H1 (cell line): ENCODE data around the gene TTC31. TPM values are rescaled to one million over a fixed set of nuclear protein-coding genes. Genes with fewer than 3 reads are reported as not detected.

Source experiments
- CTCF ChIA-PET: fragments of 300-600 bp; sonication (Branson Sonifier 250); formaldehyde crosslinking; loops from one replicate; lab custom pipeline; 2021; ENCODE audit not compliant: partially characterized antibody; lab: Charles Lee
- POLR2A ChIA-PET: fragments of 300-600 bp; sonication (Branson Sonifier 250); formaldehyde crosslinking; loops from one replicate; lab custom pipeline; 2021; ENCODE audit warnings: inconsistent platforms; ENCODE audit not compliant: partially characterized antibody; lab: Charles Lee
- DNase-seq, 2 experiments: peaks; one replicate each; pipeline versions ENCODE4 v3.0.0 to v3.0.0-alpha.2; 2010 to 2022; ENCODE audit warnings: low spot score in 2 of 2, low read depth in 1 of 2, mixed read lengths in 1 of 2
- FAIRE-seq: peaks from 2 replicates; lab custom pipeline; 2011; peaks lifted over from hg19 to GRCh38; lab: Jason Lieb, UNC
- H2AFZ ChIP-seq: 2 replicates; pipeline ENCODE4 v1.8.1; 2012; ENCODE audit warnings: low read length, inconsistent platforms
- H2AK5ac ChIP-seq: 2 replicates; pipeline ENCODE4 v1.6.1; 2013; ENCODE audit warnings: low read depth, low read length
- H2BK120ac ChIP-seq: replicated peaks from 2 replicates; pipeline ENCODE3; 2013; ENCODE audit warnings: low read depth, low read length, inconsistent platforms
- H2BK12ac ChIP-seq: 2 replicates; pipeline ENCODE4 v1.6.1; 2013; ENCODE audit warnings: low read depth, low read length
- H2BK15ac ChIP-seq: 2 replicates; pipeline ENCODE4 v1.6.1; 2013; ENCODE audit warnings: low read length
- H2BK20ac ChIP-seq: 2 replicates; pipeline ENCODE4 v1.6.1; 2013; ENCODE audit warnings: low read length
- H2BK5ac ChIP-seq: 2 replicates; pipeline ENCODE4 v1.6.1; 2013; ENCODE audit warnings: low read depth, low read length
- H3K14ac ChIP-seq: 2 replicates; pipeline ENCODE4 v1.6.1; 2013; ENCODE audit warnings: inconsistent platforms; ENCODE audit not compliant: insufficient read length
- H3K18ac ChIP-seq: 2 replicates; pipeline ENCODE4 v1.6.1; 2013; ENCODE audit warnings: low read length; ENCODE audit errors: extremely low read depth
- H3K23ac ChIP-seq: 2 replicates; pipeline ENCODE4 v1.6.1; 2013; ENCODE audit warnings: inconsistent platforms; ENCODE audit not compliant: insufficient read length
- H3K23me2 ChIP-seq: 2 replicates; pipeline ENCODE4 v1.6.1; 2013; ENCODE audit warnings: low read depth, low read length
- H3K27ac ChIP-seq: 2 replicates; pipeline ENCODE4 v1.6.1; 2011; ENCODE audit warnings: low read depth, low read length, inconsistent platforms
- H3K27me3 ChIP-seq, 4 experiments: replicated peaks in 1 of 4; 1 replicate in 1 of 4; 2 replicates in 3 of 4; pipeline versions ENCODE4 v1.6.1 to v1.8.1; 2011 to 2013; ENCODE audit warnings: low read length in 3 of 4, mild to moderate bottlenecking in 3 of 4, inconsistent platforms in 2 of 4, mixed read lengths in 2 of 4, moderate library complexity in 1 of 4; ENCODE audit not compliant: control insufficient read depth in 3 of 4, insufficient read depth in 3 of 4; ENCODE audit errors: extremely low read depth in 1 of 4
- H3K36me3 ChIP-seq, 4 experiments: 2 replicates each; pipeline versions ENCODE4 v1.6.1 to v1.8.1; 2011 to 2013; ENCODE audit warnings: mild to moderate bottlenecking in 4 of 4, low read length in 3 of 4, moderate library complexity in 2 of 4, control low read depth in 1 of 4, inconsistent platforms in 1 of 4; ENCODE audit not compliant: insufficient read depth in 4 of 4, control insufficient read depth in 2 of 4
- H3K4ac ChIP-seq: replicated peaks from 2 replicates; pipeline ENCODE3; 2013; ENCODE audit warnings: low read length, low read depth, mixed read lengths, inconsistent platforms; ENCODE audit not compliant: insufficient read length
- H3K4me1 ChIP-seq, 4 experiments: replicated peaks in 1 of 4; 1 replicate in 1 of 4; 2 replicates in 3 of 4; pipeline versions ENCODE4 v1.6.1 to v1.8.1; 2011 to 2013; ENCODE audit warnings: low read length in 3 of 4, inconsistent platforms in 2 of 4, mixed read lengths in 1 of 4; ENCODE audit not compliant: insufficient read depth in 4 of 4, control insufficient read depth in 3 of 4
- H3K4me2 ChIP-seq, 2 experiments: 2 replicates each; pipeline versions ENCODE4 v1.6.1 to v1.8.1; 2011 to 2013; ENCODE audit warnings: low read depth in 2 of 2, low read length in 2 of 2, control low read depth in 1 of 2, inconsistent platforms in 1 of 2, mild to moderate bottlenecking in 1 of 2; ENCODE audit not compliant: insufficient read depth in 1 of 2
- H3K4me3 ChIP-seq, 4 experiments: fragments of 200-600, 300-600 bp in 1 of 4; sonication (generic), shearing (Covaris generic), sonication (Bioruptor Twin) in 1 of 4; 2 replicates each; pipeline versions ENCODE4 v1.5.1 to v1.8.1; 2011 to 2016; ENCODE audit warnings: low read length in 4 of 4, low read depth in 3 of 4, control low read depth in 2 of 4, inconsistent platforms in 2 of 4, mild to moderate bottlenecking in 2 of 4, mixed read lengths in 1 of 4, moderate library complexity in 1 of 4; ENCODE audit not compliant: insufficient read depth in 2 of 4; ENCODE audit errors: extremely low read depth in 1 of 4
- H3K56ac ChIP-seq: replicated peaks from 2 replicates; pipeline ENCODE3; 2013; ENCODE audit warnings: low read depth, mild to moderate bottlenecking, mixed read lengths, low read length, inconsistent platforms; ENCODE audit not compliant: insufficient read length
- H3K79me1 ChIP-seq: 2 replicates; pipeline ENCODE4 v1.6.1; 2013; ENCODE audit warnings: low read depth, low read length, control low read depth
- H3K79me2 ChIP-seq, 2 experiments: 2 replicates each; pipeline versions ENCODE4 v1.6.1 to v1.8.1; 2012 to 2013; ENCODE audit warnings: low read length in 2 of 2, mild to moderate bottlenecking in 2 of 2, inconsistent platforms in 1 of 2; ENCODE audit not compliant: insufficient read depth in 2 of 2, control insufficient read depth in 1 of 2
- H3K9ac ChIP-seq, 4 experiments: replicated peaks in 1 of 4; 1 replicate in 1 of 4; 2 replicates in 3 of 4; pipeline versions ENCODE4 v1.6.1 to v1.8.1; 2011 to 2013; ENCODE audit warnings: low read depth in 3 of 4, low read length in 3 of 4, control low read depth in 2 of 4, mild to moderate bottlenecking in 2 of 4, moderate library complexity in 2 of 4, inconsistent platforms in 1 of 4; ENCODE audit errors: extremely low read depth in 1 of 4
- H3K9me3 ChIP-seq, 2 experiments: 2 replicates each; pipeline versions ENCODE4 v1.6.1 to v1.8.1; 2012 to 2013; ENCODE audit warnings: mild to moderate bottlenecking in 2 of 2, moderate library complexity in 2 of 2, control low read depth in 1 of 2, inconsistent platforms in 1 of 2, low read depth in 1 of 2, low read length in 1 of 2, mixed read lengths in 1 of 2; ENCODE audit not compliant: insufficient read depth in 2 of 2
- H4K20me1 ChIP-seq, 2 experiments: replicated peaks in 1 of 2; 2 replicates each; pipeline versions ENCODE3 to v1.8.1; 2011 to 2013; ENCODE audit warnings: inconsistent platforms in 2 of 2, low read length in 2 of 2, mild to moderate bottlenecking in 1 of 2; ENCODE audit not compliant: insufficient read depth in 2 of 2, control insufficient read depth in 1 of 2
- H4K5ac ChIP-seq: 2 replicates; pipeline ENCODE4 v1.6.1; 2013; ENCODE audit warnings: low read length, low read depth, mixed read lengths, inconsistent platforms; ENCODE audit not compliant: insufficient read length
- H4K8ac ChIP-seq: 2 replicates; pipeline ENCODE4 v1.8.0; 2013; ENCODE audit warnings: mild to moderate bottlenecking, moderate library complexity, low read length, inconsistent platforms; ENCODE audit not compliant: insufficient read depth; ENCODE audit errors: extremely low read depth
- H4K91ac ChIP-seq: replicated peaks from 2 replicates; pipeline ENCODE3; 2013; ENCODE audit warnings: low read length, mixed read lengths, inconsistent platforms; ENCODE audit not compliant: insufficient read length
- JUN ChIP-seq: IDR thresholded peaks from 2 replicates; pipeline ENCODE4 v1.6.1; 2011; ENCODE audit warnings: low read depth, mild to moderate bottlenecking, improper control_type of control experiment, low read length
- POLR2AphosphoS5 ChIP-seq: IDR thresholded peaks from 2 replicates; pipeline ENCODE4 v1.6.1; 2011; ENCODE audit warnings: low read depth, low read length
- RXRA ChIP-seq: IDR thresholded peaks from 2 replicates; pipeline ENCODE4 v1.6.1; 2011; ENCODE audit warnings: low read depth, mild to moderate bottlenecking, low read length, moderate library complexity; ENCODE audit not compliant: insufficient read depth
- WGBS, 2 experiments: shearing (Covaris generic) in 1 of 2; methylation state at CpG; one replicate each; pipeline versions ENCODE4 v1.1.6 to v1.1.7; 2013 to 2015; ENCODE audit warnings: low lambda C conversion rate in 2 of 2, mixed read lengths in 2 of 2, inconsistent platforms in 1 of 2, low coverage in 1 of 2, missing lambda C conversion rate in 1 of 2; ENCODE audit not compliant: insufficient replicate concordance in 2 of 2, insufficient coverage in 1 of 2, insufficient read length in 1 of 2; ENCODE audit errors: extremely low coverage in 1 of 2, missing lambda C conversion rate in 1 of 2; 5-methylcytosine and 5-hydroxymethylcytosine counted together
- polyA plus RNA-seq, 7 experiments: library from polyadenylated mRNA; depleted of rRNA in 3 of 7; stranded (reverse) in 5 of 7; unstranded in 2 of 7; fragments of >200 nt in 5 of 7; fragments of 200-250 nt in 2 of 7; gene quantifications; 1 replicate in 5 of 7; 2 replicates in 1 of 7; 4 replicates in 1 of 7; pipeline versions ENCODE4 v1.2.1 to v1.2.3, GENCODE V29; 2011 to 2013; ENCODE audit warnings: missing spikeins in 2 of 7, mixed read lengths in 2 of 7
- total RNA-seq: library from RNA; stranded (reverse); fragmentation: NEBNext Ultra II Directional; extraction: Animal tissue kit (Norgen Biotek cat#: 25700); gene quantifications from 2 replicates; pipeline ENCODE4 v1.2.1, GENCODE V29; 2021

Gene TTC31
- total and polyA plus RNA-seq, 2 of the 8 experiments (the other 6 are each of a cell fraction or from before 2014, with no cell fraction given), result 28.8 to 29.9 TPM

DNA sequence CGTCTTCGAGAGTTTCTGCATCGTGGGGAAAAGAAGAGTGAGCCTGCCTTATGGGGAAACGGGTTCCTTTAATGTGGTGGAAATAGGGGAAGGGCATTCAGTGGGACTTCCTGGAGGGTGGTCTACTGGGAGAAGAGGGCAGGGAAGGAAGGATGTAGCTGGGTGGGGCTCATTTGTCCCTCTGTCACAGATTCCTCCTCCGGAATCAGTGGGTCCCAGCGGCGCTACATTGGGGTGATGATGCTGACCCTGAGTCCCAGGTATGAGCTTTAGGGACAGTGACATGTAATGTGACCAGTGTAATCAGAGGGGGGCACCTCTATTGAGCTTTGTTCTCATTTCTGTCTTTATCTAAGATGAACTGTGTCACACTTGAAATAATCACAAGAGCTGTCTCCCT is 48.8 kb downstream of the TTC31 start:
- peaks cover 4 to 27% (median 21%) of the 10 kb centered on the region in 4 experiments; a peak in 7 of 8 replicates for H3K36me3 ChIP-seq
- no peak overlapping the region for H3K9ac ChIP-seq
- H3K79me2 ChIP-seq, result peaks cover 0 to 18% of the 10 kb centered on the region in 2 experiments; a peak in 2 of 4 replicates
- H3K23me2 ChIP-seq, result peaks cover 9% of the 10 kb centered on the region; the same call in 1 of the 2 replicates
- ChIA-PET CTCF (interaction anchor here (0.8 to 7.0 kb wide), 10 partner anchors 9 to 56 kb away, joined by 3 to 53 read pairs (median 5); partner anchors contain the start of genes CCDC142 and TTC31), POLR2A (interaction anchor here (1.3 to 5.9 kb wide), 6 partner anchors 7 to 42 kb away, joined by 3 to 73 read pairs (median 14); partner anchors contain the start of genes LBX2 and LOXL3)
- WGBS, 2 experiments, result 95% methylated on average over 7 of the region's 7 CpGs; no CpG with 5 or more reads in 1 of the 2 experiments
- no peak overlapping the region for H3K4ac ChIP-seq
- no peak overlapping the region for H2BK120ac ChIP-seq
- H4K8ac ChIP-seq, result no peak overlapping the region
- peaks cover 10% of the 10 kb centered on the region for H3K79me1 ChIP-seq
- DNase-seq (no peak), FAIRE-seq (no peak)
- no peak overlapping the region for H2BK20ac ChIP-seq
- no peak overlapping the region; a peak in 1 of 4 replicates for H3K4me2 ChIP-seq
- no peak overlapping the region for H3K14ac ChIP-seq
- no peak overlapping the region for H3K27ac ChIP-seq
- H4K91ac ChIP-seq, result no peak overlapping the region
- H2AFZ ChIP-seq, result no peak overlapping the region
- H2BK12ac ChIP-seq, result no peak overlapping the region
- H3K27me3 ChIP-seq, result no peaks in the 10 kb centered on the region; a peak in 1 of 7 replicates
- H4K5ac ChIP-seq, result no peak overlapping the region
- peaks cover 6 to 11% of the 10 kb centered on the region in 2 experiments for H4K20me1 ChIP-seq
- no peak overlapping the region for H2BK15ac ChIP-seq
- no peak overlapping the region for H3K23ac ChIP-seq
- no peaks in the 10 kb centered on the region for H3K9me3 ChIP-seq
- TF ChIP-seq RXRA, result no peak
- no peak for TF ChIP-seq JUN
- no peak; the same call in 1 of the 2 replicates for TF ChIP-seq POLR2AphosphoS5
- no peak overlapping the region for H3K56ac ChIP-seq
- H3K18ac ChIP-seq, result no peak overlapping the region
- no peak overlapping the region for H2BK5ac ChIP-seq
- H3K4me1 ChIP-seq, result peaks cover 4 to 13% (median 6%) of the 10 kb centered on the region in 4 experiments; a peak in 6 of 7 replicates
- no peak overlapping the region for H3K4me3 ChIP-seq
- no peak overlapping the region for H2AK5ac ChIP-seq
